PC-3 (cell line): ENCODE measurements around the gene PPL. TPM values are rescaled to one million over a fixed set of nuclear protein-coding genes. Genes with fewer than 3 reads are reported as not detected.
"Not testable (repeated sequence)": the region's sequence is repeated elsewhere in the genome, so short reads cannot be mapped to it uniquely, and the experiment has no call there.

Experiments
- ATAC-seq: fragments of 200-7000 bp; cut with Tn5 transposase; 2 replicates; pipeline ENCODE4 v1.9.1; 2020; ENCODE audit warnings: mild to moderate bottlenecking, moderate library complexity
- BruUV-seq: library from RNA; stranded (reverse); fragments of 400-500 nt; replicated peaks from 2 replicates; lab custom pipeline; 2021; lab: Mats Ljungman, UMichigan
- CTCF ChIA-PET: fragments of 300-600 bp; sonication (Branson Sonifier 250); formaldehyde crosslinking; loops from one replicate; lab custom pipeline; 2022; ENCODE audit warnings: antibody characterized with exemption; lab: Charles Lee
- POLR2A ChIA-PET: fragments of 300-600 bp; sonication (Branson Sonifier 250); formaldehyde crosslinking; loops from one replicate; lab custom pipeline; 2022; ENCODE audit warnings: antibody characterized with exemption; ENCODE audit not compliant: unreplicated experiment; lab: Charles Lee
- DNase-seq: peaks from one replicate; pipeline ENCODE4 v3.0.0-alpha.2; 2015
- H2AFZ ChIP-seq: fragments of 300-600 bp; sonication (generic); 2 replicates; pipeline ENCODE4 v1.6.0; 2016; ENCODE audit warnings: antibody characterized with exemption, low read length
- H3F3A ChIP-seq: fragments of 300-600 bp; sonication (generic); one replicate; pipeline ENCODE4 v1.6.0; 2017; ENCODE audit warnings: antibody characterized with exemption, low read length, control low read depth, mild to moderate bottlenecking; ENCODE audit not compliant: unreplicated experiment
- H3K27ac ChIP-seq: fragments of 300-600 bp; sonication (generic); 2 replicates; pipeline ENCODE4 v1.5.1; 2016; ENCODE audit warnings: mild to moderate bottlenecking, low read length
- H3K27me3 ChIP-seq: fragments of 300-600 bp; sonication (generic); 2 replicates; pipeline ENCODE4 v1.6.1; 2016; ENCODE audit warnings: low read length, mixed read lengths
- H3K36me3 ChIP-seq: fragments of 300-600 bp; sonication (generic); 2 replicates; pipeline ENCODE4 v1.6.1; 2016; ENCODE audit warnings: low read depth, mixed run types, low read length, mixed read lengths
- H3K4me1 ChIP-seq: fragments of 300-600 bp; sonication (generic); 2 replicates; pipeline ENCODE4 v1.5.1; 2016; ENCODE audit warnings: low read length; ENCODE audit not compliant: insufficient read depth
- H3K4me2 ChIP-seq: fragments of 300-600 bp; sonication (generic); 2 replicates; pipeline ENCODE4 v1.6.0; 2016; ENCODE audit warnings: low read length
- H3K4me3 ChIP-seq: fragments of 300-600 bp; sonication (generic); 2 replicates; pipeline ENCODE4 v1.5.1; 2016; ENCODE audit warnings: mild to moderate bottlenecking, low read length, mixed read lengths
- H3K79me2 ChIP-seq: fragments of 300-600 bp; sonication (generic); 2 replicates; pipeline ENCODE4 v1.6.1; 2017; ENCODE audit warnings: low read length, mixed read lengths
- H3K9ac ChIP-seq: fragments of 300-600 bp; sonication (generic); 2 replicates; pipeline ENCODE4 v1.6.0; 2016; ENCODE audit warnings: mild to moderate bottlenecking, low read length
- H3K9me2 ChIP-seq: fragments of 300-600 bp; sonication (generic); replicated peaks from 2 replicates; pipeline ENCODE4 v1.6.1; 2016; ENCODE audit warnings: mixed run types, low read length, mixed read lengths
- H3K9me3 ChIP-seq: fragments of 300-600 bp; sonication (generic); 2 replicates; pipeline ENCODE4 v1.6.1; 2016; ENCODE audit warnings: low read length, mixed read lengths
- H4K20me1 ChIP-seq: fragments of 300-600 bp; sonication (generic); 2 replicates; pipeline ENCODE4 v1.6.1; 2016; ENCODE audit warnings: low read length, mixed read lengths
- CTCF ChIP-seq: fragments of 300-600 bp; sonication (generic); conservative IDR thresholded peaks from 2 replicates; pipeline ENCODE4 v1.5.1; 2017; ENCODE audit warnings: antibody characterized with exemption, low read depth, mild to moderate bottlenecking, low read length
- EZH2 ChIP-seq: fragments of 300-600 bp; sonication (generic); IDR thresholded peaks from one replicate; pipeline ENCODE4 v1.6.1; 2017; ENCODE audit warnings: antibody characterized with exemption, mild to moderate bottlenecking, low read length; ENCODE audit not compliant: unreplicated experiment
- EZH2phosphoT487 ChIP-seq: fragments of 300-600 bp; sonication (generic); IDR thresholded peaks from 2 replicates; pipeline ENCODE4 v1.6.1; 2018; ENCODE audit warnings: mild to moderate bottlenecking, antibody characterized with exemption, low read length, borderline replicate concordance
- intact Hi-C: fragments of 100-400 bp; cut with micrococcal nuclease; formaldehyde crosslinking; loops from 2 replicates; pipeline ENCODE4 v1.9.0; 2023
- total RNA-seq: library from RNA; depleted of rRNA; stranded (reverse); fragments of >200 nt; gene quantifications from 2 replicates; pipeline ENCODE4 v1.2.3, GENCODE V29; 2014

Gene PPL
- total RNA-seq, 1 experiment from 2014 or later = 18.8 TPM

- ChIA-PET CTCF (no interaction called here), POLR2A (no interaction called here)
- Histone ChIP-seq H3F3A (no peaks in the 10 kb centered on the region), H3K9me2 (no peaks in the 10 kb centered on the region), H3K79me2 (0 out of 2 replicates have a peak, but pooled peaks cover 9% of the 10 kb centered on the region), H4K20me1 (no peaks in the 10 kb centered on the region), H3K36me3 (no peaks in the 10 kb centered on the region), H3K9me3 (no peaks in the 10 kb centered on the region), H3K9ac (no peak overlapping the region), H3K4me3 (no peak overlapping the region), H3K4me1 (0 out of 2 replicates have a peak, but pooled peaks cover 5% of the 10 kb centered on the region), H3K27ac (no peak overlapping the region), H3K4me2 (no peak overlapping the region), H3K27me3 (no peaks in the 10 kb centered on the region), H2AFZ (no peak overlapping the region)
- TF ChIP-seq CTCF (no peak), EZH2phosphoT487 (no peak), EZH2 (no peak)
- intact Hi-C loops = no loop called here
- no TSS peak for BruUV-seq
- ATAC-seq (no peak), DNase-seq (no peak)
These were observed 3.5 kb downstream of the PPL start for GRCh38 chr16:4933433-4933832.

GRCh38 chr16:4931381-4931780, 5.6 kb downstream of the PPL start:
- Histone ChIP-seq H3K9me3 (peaks cover 6% of the 10 kb centered on the region), H3K9me2 (no peaks in the 10 kb centered on the region), H3K4me1 (no peaks in the 10 kb centered on the region), H4K20me1 (no peaks in the 10 kb centered on the region), H3K4me2 (no peak overlapping the region), H3K36me3 (peaks cover 10% of the 10 kb centered on the region), H3K9ac (no peak overlapping the region), H3F3A (no peaks in the 10 kb centered on the region), H3K79me2 (peaks cover 13% of the 10 kb centered on the region; the same call in 1 of the 2 replicates), H2AFZ (no peak overlapping the region), H3K27me3 (no peaks in the 10 kb centered on the region), H3K27ac (no peak overlapping the region), H3K4me3 (no peak overlapping the region)
- no TSS peak for BruUV-seq
- TF ChIP-seq EZH2phosphoT487 = no peak
- ChIA-PET POLR2A (no interaction called here), CTCF (no interaction called here)
- ATAC-seq (no peak), DNase-seq (no peak)
- intact Hi-C loops = no loop called here

- H3K9me2 ChIP-seq, H4K20me1 ChIP-seq, H3K4me2 ChIP-seq, BruUV-seq, H3K9ac ChIP-seq, CTCF ChIA-PET, H3K4me3 ChIP-seq, DNase-seq, H3K36me3 ChIP-seq, H3F3A ChIP-seq, H3K79me2 ChIP-seq, intact Hi-C loops, H2AFZ ChIP-seq, H3K27ac ChIP-seq, POLR2A ChIA-PET, H3K27me3 ChIP-seq, ATAC-seq, H3K9me3 ChIP-seq: not testable (repeated sequence)
- H3K4me1 ChIP-seq = peaks cover 16% of the 10 kb centered on the region
These were observed 7.3 kb downstream of the PPL start for GRCh38 chr16:4929619-4930018.

- no peaks in the 10 kb centered on the region for H3F3A ChIP-seq
These were observed 8.7 kb downstream of the PPL start for GRCh38 chr16:4928227-4928626.

More at GRCh38 chr16:4928227-4928626, 8.7 kb downstream of the PPL start:
- peaks cover 19% of the 10 kb centered on the region for H3K4me1 ChIP-seq
- intact Hi-C loops = no loop called here
- no peaks in the 10 kb centered on the region for H4K20me1 ChIP-seq
- no peak overlapping the region for H3K9ac ChIP-seq
- no peak for DNase-seq
- no peak for ATAC-seq
- H3K9me2 ChIP-seq = no peaks in the 10 kb centered on the region
- CTCF ChIA-PET = no interaction called here
- POLR2A ChIA-PET = no interaction called here
- H2AFZ ChIP-seq = no peak overlapping the region
- H3K27me3 ChIP-seq = no peaks in the 10 kb centered on the region
- peaks cover 10% of the 10 kb centered on the region for H3K36me3 ChIP-seq
- H3K9me3 ChIP-seq = peaks cover 6% of the 10 kb centered on the region
- no peak overlapping the region for H3K4me2 ChIP-seq
- no peak overlapping the region for H3K27ac ChIP-seq
- H3K4me3 ChIP-seq = no peak overlapping the region
- TF ChIP-seq EZH2 = no peak
- TF ChIP-seq CTCF = no peak
- TF ChIP-seq EZH2phosphoT487 = no peak
- no TSS peak for BruUV-seq
- H3K79me2 ChIP-seq = peaks cover 4% of the 10 kb centered on the region; the same call in 1 of the 2 replicates
